ENCODE results near the gene NAALADL2.
A peak's percentile ranks its signal among the peaks of the same experiment; 100 is the strongest.

The NAALADL2 gene

DNA sequence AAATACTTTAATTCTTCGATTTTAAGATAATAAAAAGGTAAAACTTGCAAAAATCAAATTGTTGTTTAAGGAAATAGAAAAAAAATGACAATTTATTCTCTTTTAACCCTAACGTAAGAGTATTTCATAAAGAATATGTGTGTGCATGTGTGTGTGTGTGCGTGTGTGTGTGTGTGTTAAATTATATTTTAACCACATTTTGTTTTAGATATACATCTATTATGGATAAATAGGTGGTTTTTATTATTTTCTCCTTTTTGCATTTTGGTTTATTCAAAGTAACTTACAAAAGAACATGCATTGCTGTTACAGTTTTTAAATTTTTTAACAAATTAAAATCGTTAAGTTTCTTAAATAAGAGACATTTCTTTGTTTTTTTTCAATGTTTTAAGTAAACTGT is 414.4 kb downstream of the NAALADL2 start:
- DNase-seq: no peak

DNA sequence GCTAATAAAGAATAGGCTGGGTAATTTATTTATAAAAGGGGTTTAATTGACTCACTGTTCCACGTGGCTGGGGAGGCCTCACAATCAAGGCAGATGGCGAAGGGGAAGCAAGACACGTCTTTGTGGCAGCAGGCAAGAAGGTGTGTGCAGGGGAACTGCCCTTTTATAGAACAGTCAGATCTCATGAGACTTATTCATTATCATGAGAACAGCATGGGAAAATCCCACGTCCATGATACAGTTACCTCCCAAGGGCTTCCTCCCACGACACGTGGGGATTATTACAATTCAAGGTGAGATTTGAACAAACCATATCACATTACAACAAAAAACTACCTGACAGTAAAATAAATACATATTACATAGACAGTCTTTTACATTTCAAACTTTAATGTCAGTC is 414.9 kb downstream of the NAALADL2 start:
- no peak for DNase-seq

DNA sequence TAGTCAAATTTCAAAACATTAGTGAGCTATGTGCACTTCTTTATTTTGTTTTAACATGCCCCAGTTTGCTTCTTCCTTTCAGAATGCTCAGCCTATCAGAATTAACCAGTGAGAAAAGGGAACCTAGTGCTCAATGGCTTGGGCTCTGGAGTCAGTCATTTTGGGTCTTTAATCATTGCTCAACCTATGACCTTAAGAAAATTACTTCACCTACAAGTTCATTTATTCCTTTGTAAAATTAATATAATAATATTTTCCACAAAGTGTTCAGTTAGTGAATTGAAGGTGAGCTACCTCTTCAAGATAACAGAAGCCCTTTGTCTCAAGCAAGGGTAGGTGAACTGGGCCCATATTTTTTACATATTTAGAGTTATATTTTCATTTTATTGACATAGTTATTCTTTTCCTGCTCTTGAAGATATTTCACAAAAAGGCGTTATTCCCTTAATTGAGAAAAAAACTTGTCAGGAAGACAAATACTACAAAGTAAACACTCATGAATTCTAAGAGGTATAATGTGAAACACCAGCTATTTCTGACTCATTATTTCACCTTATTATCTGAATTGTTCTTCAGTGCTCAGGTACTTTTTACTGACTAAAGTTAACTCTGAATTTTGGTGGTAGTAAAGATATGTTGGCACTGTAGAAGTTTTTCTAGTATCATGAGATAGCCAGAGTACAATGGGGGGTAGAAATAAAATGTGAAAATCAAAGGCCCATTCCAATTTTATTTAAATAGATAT is 415.5 kb downstream of the NAALADL2 start:
- DNase-seq: no peak

DNA sequence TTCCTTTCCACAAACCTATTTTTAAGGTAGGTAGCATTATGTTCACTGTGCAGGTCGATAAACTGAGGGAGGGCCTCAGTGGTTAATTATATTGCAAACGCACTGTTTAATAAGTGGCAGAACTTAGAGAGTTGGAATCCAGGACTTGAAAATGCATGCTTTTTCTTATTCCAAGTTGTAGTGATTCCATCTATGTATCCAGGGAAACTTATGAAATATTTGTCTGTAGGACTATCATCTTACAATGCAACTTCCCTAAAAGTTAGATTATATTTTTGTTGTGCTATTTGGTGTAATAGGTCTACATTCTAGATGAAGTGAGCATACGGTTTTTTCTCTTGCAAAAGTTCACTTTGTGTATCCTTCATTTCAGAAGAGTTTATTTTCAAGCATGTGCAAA is 419.5 kb downstream of the NAALADL2 start:
- DNase-seq: no peak

DNA sequence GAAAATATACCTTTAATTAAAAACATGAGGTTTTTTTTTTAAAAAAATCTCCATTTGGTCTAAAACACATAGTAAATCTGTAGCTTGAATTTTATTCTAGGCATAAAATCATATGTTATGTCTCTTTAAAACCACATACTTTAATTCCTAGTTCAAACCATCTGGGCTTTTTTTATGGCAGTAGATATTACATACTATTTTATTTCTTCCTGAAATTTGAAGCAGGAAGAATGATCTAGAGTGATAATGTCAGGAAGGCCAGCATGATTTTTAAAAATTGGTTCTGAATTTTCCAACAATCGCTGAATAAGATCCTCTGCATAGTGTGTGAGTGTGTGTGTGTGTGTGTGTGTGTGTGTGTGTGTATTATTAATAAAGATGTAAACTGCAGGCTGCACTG is 420.3 kb downstream of the NAALADL2 start:
- DNase-seq: no peak

DNA sequence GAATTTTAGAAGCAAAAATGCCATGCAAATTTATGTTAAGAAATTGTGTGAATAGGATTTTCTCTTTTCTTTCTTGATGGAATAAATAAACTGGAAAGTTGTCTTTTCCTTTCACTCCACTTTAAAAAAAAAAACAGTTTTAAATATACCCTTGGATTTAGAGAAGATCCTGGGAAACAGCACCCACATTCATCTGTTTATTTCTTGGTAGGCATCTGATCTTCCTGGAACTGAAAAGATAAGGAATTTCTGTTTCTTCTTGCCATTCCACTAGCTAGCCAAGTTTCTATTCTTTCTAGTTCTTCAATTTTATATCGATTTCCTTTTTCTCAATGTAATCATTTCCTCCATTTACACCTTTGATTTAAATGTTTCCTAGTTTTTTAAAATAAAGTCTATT is 420.8 kb downstream of the NAALADL2 start:
- DNase-seq: no peak

DNA sequence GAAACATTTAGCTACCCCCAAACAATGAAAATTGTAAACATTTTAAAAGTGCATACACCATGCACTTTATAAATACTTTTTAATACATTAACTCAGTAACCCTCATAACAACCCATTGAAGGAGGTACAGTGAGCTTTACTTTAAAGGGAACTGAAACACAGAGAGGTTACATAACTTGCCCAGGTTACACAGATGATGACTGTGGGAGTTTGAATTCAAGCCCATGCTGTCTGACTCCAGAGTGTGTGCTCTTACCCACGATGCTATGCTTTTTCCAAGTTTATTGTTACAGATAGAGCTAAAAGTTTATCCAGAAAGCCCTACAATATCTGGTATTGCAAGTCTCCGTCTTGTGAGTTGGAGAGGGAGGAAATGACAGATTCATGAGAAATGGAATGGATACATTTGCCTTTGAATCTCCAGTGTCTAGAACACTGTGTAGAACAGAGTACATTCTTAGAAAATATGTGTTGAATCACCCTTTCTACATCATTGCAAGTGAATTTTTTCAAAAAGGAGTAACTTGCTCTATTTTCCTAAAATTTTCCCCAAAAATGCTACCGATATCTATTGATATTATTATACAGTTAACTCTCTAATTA is 428.3 kb downstream of the NAALADL2 start:
- peak in 1 of 2 donors; percentile 4 for DNase-seq

DNA sequence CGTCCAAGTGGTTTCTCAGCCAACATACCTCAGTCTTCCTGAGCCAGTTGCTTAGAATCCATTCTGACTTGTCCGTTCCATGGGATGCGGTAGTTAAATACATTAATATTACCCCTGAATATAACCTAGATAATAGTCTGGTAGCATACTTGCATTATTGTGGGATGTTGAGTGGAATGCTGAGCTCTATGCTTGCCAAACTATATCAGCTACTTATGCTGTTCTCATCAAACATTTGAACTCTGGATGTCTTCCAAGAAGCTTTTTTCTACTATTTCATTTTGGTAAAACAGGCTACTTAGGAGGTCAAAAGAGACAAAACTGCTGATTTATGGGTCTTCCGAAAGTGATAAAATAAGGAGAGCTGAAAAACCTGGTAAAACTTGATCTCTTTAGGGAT is 429.5 kb downstream of the NAALADL2 start:
- DNase-seq: no peak

DNA sequence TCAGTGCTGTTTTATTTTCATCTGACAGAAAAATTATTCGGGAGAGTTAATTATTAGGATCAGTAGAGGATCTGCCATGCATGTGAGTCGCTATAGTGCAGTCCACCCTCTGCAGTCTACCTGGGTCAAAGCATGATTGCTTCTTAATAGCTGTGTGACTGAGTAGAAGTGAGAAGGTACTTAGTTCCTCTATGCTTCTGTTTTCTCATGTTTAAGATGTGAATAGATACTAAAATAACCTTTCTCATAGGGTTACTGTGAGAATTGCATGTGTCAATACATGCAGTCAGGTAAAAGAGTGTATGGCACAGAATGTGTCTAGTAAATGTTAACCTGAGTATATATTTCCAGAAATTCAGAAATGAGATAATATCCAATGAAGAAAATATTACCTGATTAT is 435.7 kb downstream of the NAALADL2 start:
- no peak for DNase-seq

DNA sequence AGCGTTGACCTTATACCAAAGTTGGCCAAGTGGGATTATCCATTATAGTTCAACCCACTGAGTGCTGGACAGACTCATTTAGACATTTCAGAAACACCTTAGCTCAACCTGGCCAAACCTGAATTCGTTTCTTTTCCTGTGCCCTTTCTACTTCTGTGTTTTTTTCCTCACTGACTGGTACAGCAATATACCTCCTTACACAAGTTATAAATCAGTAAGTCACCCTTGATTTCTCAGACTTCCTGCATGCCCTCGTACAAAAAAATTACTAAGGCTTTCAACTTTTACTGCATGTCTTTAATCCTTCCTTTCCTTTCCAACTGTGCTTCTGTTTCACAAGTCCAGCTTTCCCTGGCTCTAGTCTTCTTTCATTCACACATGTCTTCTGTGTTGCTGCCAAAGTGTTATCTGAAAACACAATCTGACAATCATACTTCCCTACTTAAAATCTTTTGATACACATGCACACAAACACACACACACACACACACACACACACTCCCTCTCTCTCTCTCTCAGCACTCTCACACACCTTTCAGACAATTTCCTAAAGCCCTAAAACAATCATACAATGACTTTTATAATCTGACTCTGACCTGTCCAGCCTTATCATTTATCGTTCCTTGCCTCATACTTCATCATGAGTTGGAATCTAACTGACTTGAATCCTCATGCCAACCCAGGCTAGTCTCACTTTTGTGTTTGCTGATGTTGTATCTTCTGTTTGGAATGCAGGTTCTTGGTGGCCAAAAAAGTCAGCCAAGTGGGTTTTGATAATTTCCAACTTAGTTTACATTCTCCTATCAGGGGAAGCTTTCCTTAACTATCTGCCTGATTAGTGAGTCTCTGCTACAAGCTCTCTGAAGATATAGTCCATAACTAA is 436.4 kb downstream of the NAALADL2 start:
- no peak for DNase-seq

DNA sequence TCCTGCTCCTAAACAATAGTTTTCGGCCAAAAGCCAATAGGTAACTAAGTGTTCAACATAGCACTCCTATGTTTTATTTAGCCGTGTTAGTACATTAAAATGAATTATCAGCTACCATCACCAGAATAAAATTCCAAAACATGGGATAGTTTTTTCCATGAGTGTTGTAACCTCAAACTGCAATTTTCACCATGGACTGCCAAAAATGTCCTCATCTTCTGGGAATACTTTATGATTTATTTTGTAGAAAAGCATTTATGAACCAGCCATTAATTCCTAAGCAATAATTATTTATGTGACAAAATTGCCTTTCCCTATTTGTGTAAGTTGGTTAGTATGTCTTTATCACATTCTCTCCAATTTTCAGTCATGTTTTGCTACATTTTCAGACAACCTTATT is 438.1 kb downstream of the NAALADL2 start:
- DNase-seq: no peak

DNA sequence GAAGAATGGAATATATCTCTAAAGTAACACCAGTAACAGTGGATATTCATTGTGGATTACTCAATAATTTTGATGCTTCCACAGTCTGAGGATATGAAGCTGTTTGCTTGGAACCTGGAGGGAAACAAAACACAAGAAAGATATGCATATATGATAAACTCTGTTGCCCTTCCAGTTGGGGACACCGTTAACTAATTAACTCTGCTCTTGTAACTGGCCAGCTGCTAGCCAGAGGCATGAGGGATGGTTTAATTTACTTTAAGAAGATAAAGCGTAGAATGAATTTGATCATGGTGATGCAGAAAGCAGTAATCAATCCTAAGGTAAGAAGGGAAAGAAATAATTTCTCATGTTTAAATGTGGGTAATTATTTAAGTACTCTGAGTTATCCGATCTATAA is 442.6 kb downstream of the NAALADL2 start:
- DNase-seq: no peak

DNA sequence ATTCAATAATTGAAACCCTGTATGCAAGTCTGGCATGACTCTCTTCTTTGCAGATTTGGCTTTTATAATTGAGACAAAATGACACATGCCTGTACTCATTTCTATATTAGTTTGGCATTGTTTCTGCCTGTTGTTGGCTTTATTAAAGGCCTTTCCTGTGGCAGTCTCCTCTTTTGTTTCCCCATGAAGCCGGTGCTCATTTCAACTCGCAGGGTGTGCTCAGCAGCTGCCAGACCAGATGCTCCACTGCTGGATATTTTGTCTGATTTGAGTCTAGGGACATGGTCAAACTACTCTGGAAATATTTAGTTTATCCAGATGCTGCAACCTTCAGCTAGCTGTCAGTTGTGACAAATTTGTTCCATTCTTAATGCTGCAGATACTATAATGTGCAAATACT is 445.3 kb downstream of the NAALADL2 start:
- no peak for DNase-seq

DNA sequence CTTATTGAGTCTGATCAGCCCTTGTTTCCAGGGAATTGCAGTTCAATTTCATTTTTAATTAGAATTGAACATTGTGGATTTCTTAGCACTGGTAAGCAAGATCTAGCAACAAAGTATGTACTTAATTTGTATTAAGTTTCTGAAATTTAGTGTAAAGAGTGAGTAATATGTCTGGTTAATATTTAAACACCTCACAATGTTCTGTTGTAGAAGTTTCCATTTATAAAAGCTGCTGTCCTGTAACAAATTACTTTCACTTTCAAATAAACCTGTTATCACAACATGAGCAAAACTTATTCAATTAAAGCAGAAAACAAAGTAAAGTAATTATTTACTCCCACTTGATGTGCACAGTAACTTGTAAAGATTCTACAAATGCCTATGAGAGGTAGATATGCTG is 448.5 kb downstream of the NAALADL2 start:
- no peak for DNase-seq

DNA sequence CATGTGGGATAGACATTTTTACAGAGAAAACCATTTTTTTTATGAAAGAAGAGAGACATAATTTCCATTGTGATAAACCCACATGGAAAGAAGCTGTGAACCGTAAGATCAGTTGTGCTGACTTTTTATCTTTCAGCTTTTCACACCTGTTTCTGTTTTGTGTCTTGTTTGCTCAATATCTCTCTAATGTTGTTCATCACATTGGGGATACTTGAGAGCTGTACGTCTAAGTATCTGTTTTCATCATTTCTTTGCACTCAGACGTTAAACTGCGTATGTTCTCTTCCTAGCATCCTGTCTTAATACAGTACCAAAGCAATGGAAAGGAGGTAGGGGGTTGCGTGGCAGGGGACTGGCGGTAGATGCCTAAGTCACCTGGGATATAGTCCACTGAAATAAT is 449.0 kb downstream of the NAALADL2 start:
- no peak for DNase-seq

DNA sequence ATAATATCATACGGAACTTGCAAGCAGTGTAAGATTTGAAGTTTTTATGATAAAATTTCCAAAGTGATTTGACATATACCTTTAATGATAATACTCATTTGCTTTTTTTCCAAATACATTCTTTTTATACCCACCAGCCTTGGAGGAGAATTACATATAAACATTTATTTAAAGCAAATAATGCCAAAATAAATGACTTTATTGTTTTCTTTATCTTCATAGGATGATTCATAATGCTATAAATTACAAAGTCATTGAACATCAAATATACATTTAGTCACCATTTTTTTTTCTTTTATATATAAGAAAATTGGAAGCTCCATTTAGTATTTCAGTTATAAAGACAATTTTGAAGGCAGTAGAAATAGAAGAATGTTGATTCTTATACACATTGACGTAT is 450.9 kb downstream of the NAALADL2 start:
- no peak for DNase-seq

DNA sequence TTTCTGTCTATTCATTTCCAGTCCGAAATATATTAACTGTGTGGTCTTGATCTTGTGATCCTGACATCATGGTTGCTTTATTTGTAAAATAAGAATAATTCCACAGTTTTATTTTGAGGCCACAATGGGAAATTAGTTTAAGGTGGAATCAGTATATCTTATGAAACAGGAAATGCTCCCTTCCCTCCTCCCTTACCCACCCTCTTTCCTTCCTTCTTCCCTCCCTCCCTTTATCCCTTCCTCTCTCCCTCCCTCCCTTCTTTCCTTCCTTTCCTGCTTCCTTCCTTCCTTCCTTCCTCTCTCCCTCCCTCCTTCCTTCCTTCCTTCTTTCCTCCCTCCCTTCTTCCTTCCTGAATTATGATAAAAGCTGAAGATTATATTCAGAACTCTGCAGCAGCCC is 452.3 kb downstream of the NAALADL2 start:
- no peak for DNase-seq

DNA sequence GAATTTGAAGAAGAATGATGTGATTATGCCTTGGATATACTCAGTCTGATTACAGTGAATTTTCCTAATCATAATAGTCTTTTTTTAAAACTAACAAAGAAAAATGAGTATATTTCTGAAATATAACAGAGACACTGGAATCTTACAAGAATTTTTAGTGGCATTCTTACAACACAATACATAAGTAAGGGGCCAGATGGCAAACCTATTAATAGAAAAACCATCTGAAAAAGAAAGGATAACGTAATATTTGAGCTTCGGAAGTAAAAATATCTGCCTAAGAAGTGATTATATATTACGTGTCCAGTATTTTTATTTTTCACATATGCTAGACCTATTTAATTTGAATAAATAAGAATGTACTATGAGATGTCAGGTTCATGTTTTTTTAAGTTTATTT is 452.8 kb downstream of the NAALADL2 start:
- no peak for DNase-seq

DNA sequence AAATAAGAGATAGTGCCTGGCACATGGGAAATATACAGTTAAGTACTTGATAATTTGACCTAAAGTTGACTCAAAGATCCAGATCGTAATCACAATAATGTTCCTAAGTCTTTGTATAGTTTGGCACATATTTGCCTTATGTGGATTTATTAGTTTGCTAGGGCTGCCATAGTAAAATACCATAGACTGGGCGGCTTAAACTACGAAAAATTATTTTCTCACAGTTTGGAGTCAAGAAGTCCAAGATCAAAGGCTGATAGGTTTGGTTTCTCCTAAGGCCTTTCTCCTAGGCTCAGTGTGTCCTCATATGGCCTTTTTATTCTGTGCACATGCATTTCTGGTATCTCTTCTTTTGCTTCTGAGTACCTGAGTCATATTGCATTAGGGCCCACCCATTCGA is 453.7 kb downstream of the NAALADL2 start:
- no peak for DNase-seq

DNA sequence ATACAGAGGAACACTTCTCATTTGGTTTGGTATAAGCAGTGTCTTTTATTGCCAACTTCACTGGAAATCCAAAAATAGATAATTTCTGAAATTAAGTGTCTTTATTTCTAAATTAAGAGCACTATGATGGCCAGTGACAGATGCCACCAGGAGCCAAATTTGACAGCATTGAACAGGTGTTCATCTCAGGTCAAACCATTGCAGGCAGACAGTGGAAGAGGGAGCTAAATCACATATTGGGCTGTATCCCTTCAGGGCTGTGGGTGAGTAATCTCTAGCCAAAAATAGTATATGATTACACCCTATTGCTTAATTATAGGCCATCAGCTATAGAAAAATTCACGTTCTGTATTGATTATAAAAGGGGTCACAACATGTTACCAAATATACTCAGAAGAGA is 457.7 kb downstream of the NAALADL2 start:
- DNase-seq: no peak

DNA sequence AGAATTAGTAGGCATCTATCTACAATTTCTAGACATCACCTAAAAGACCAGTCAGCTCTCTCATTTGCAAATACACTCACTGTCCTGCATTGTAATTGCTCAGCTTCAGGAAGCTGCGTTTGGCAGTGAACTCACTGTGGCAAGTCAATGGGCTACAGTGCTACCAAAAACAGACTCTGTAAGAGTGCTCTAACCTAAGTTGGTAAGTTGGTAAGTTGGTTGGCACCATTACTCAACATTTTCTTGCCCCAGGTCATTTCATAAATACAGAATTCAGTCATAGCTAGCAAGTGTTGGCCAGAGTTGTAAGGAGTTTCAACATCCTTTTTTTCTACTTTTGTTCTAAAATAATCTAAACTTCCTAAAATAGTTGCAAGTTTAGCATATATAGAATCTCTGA is 466.3 kb downstream of the NAALADL2 start:
- no peak for DNase-seq

DNA sequence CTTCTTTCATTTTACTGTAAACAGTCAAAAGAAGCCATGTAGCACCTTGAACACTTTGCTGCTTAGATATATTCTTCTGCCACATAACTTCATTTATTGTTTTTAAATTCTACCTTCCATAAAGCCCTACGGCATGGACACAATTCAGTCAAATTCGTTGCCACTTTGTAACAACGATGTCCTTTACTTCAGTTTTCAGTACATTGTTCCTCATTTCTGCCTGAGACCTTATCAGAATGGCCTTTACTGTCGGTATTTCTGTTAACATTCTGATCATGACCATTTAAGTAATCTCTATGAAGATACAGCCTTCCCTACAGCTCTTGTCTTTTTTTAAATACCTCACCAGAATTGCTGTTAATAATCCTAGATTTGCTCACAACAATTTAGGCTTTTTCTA is 466.9 kb downstream of the NAALADL2 start:
- DNase-seq: no peak

DNA sequence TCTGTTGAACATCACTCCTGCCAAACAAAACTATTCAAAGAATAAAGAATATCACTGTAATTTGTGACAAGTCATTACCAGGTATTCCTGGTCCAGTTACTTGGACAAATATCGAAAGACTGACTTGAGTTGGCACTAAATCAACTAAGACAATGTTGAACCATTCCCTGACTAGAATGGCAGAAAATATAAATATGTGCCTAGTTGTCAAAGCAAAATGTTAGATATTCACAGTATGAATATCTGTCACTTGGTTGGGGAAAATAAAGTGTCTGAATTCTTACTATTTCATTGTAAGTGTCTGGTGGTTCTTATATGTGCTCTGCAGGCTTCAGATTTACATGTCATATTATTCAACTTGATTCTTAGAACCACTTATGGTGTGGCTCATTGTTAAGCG is 470.2 kb downstream of the NAALADL2 start:
- no peak for DNase-seq

DNA sequence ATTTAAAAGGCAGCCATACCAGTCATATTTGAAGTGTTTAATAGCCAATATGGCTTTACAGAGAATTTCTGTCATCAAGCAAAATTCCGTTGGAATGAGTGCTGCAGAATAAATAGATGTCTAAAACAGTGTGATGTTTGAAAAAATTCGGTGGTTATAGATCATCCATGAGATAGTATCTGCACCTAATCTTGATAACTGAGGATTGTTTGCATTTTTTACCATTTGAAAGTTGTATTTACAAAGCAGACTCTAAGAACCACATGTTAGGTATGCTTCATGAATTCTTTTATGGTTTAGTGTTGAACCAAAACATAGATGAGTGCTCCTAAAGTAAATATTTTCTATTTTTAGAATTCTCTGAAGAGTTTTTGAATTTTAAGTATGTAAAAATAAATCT is 476.1 kb downstream of the NAALADL2 start:
- DNase-seq: no peak

Measured in hippocampal formation (tissue), 2 donors.